ENCODE data around the gene ZBTB21.

ZBTB21 gene

DNA sequence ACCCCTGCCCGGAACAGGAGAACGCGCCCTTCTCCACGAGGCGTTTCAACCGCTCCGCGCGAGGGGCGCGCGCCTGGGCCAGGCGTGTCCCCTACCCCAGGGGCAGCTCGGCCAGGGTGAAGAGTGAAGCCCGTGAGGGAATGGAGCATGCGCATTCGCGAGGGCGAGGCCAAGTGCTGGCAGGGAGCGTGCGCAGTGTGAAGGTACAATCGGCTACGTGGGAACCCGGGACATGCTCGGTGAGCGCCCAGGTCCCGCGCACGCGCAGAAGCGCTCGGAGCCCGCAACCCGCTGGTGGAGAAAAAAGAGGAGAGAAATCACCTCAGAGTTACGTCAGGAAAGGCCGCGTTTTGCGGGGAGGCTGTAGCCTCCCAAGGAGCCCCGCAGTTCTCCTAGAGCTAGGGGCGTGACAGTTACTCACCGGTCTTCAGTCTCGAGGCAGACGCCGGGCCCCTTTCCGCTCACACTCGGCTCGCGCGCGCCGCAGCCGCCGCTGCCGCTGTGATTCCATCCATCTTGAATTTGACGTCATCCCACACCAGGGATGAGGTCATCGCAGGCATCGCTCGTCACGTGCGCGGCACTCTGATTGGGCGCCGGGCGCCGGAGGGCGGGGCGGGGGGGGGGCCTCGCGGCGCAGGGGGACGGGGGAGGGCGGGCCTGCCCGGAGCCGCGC lies at the start of gene ZBTB21:
Gene ZBTB21 (minus strand): TSS at position 530 of the 676 bp plus-strand sequence. CDS start 16,265 bp downstream, outside the sequence.
- H3K36me3 ChIP-seq (ENCODE audit: insufficient read depth, low read depth, low read length), result no peaks in the 10 kb centered on the region; the same call in 1 of the 2 replicates
- peak within 1 kb of the TSS; percentile 83 for H3K4me3 ChIP-seq (ENCODE audit: low read length)
- H3K4me1 ChIP-seq (ENCODE audit: insufficient read depth, low read length), result peaks cover 4% of the 10 kb centered on the region; the same call in 1 of the 2 replicates
- no peaks in the 10 kb centered on the region for H3K9me3 ChIP-seq (ENCODE audit: insufficient read depth, low read depth, low read length)
- peaks cover 32% of the 10 kb centered on the region for H3K27me3 ChIP-seq (ENCODE audit: insufficient read depth, low read length)
- peak within 1 kb of the TSS; percentile 74; the same call in 1 of the 2 replicates for H3K9ac ChIP-seq (ENCODE audit: low read depth, low read length)
- H3K27ac ChIP-seq (ENCODE audit: low read length), result no peak within 1 kb of the TSS

DNA sequence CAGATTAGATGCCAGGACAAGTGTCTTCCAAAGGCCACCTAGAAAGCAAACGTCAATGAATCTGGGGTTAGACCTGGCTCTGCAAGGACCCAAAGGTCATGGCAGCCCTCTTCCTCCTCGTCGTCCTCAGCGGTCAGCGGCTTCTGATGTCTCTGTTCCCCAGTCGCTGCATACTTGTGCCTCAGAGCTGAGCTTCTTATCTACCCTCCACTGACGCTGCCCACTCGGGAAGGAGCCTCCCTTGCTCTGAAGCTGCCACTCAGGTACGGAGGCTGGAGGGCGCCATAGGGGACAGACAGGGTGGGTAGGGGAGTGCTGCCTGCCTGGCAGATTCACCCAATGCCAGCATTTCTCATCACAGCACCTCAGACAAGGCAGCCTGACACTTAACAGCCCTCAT lies 49.6 kb upstream of the ZBTB21 start:
- H3K27ac ChIP-seq (ENCODE audit: low read length), result no peak overlapping the region

DNA sequence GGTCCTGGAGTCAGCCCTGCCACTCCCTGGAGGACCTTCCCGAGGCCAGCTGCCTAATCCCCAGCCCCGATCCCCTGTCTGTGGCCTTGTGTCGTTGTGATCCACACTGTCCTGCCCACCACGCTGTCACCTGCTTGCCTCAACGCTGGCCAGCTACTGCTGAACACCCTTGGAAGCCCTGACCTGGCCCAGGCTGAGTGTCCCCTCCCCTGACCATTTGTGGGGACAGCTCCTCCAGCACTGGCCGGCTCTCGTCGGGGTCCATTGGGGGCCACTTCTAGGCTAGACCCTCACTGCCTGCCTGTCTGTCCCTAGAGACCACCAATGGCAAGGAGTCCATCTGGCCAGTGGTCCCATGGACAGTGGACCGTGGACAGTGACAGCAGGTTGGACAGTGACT lies 49.0 kb upstream of the ZBTB21 start:
- H3K4me3 ChIP-seq (ENCODE audit: low read length), result no peak overlapping the region
- no peak overlapping the region for H3K9ac ChIP-seq (ENCODE audit: low read depth, low read length)
- peaks cover 15% of the 10 kb centered on the region for H3K4me1 ChIP-seq (ENCODE audit: insufficient read depth, low read length)
- no peaks in the 10 kb centered on the region for H3K36me3 ChIP-seq (ENCODE audit: insufficient read depth, low read depth, low read length)
- H3K27me3 ChIP-seq (ENCODE audit: insufficient read depth, low read length), result no peaks in the 10 kb centered on the region; the same call in 1 of the 2 replicates
- H3K27ac ChIP-seq (ENCODE audit: low read length), result no peak overlapping the region
- no peaks in the 10 kb centered on the region for H3K9me3 ChIP-seq (ENCODE audit: insufficient read depth, low read depth, low read length)

More for the DNA sequence above, 49.6 kb upstream of the ZBTB21 start:
- H3K27me3 ChIP-seq (ENCODE audit: insufficient read depth, low read length), result no peaks in the 10 kb centered on the region; the same call in 1 of the 2 replicates
- no peak overlapping the region for H3K9ac ChIP-seq (ENCODE audit: low read depth, low read length)
- H3K36me3 ChIP-seq (ENCODE audit: insufficient read depth, low read depth, low read length), result no peaks in the 10 kb centered on the region
- no peak overlapping the region for H3K4me3 ChIP-seq (ENCODE audit: low read length)
- peaks cover 15% of the 10 kb centered on the region for H3K4me1 ChIP-seq (ENCODE audit: insufficient read depth, low read length)
- no peaks in the 10 kb centered on the region for H3K9me3 ChIP-seq (ENCODE audit: insufficient read depth, low read depth, low read length)

DNA sequence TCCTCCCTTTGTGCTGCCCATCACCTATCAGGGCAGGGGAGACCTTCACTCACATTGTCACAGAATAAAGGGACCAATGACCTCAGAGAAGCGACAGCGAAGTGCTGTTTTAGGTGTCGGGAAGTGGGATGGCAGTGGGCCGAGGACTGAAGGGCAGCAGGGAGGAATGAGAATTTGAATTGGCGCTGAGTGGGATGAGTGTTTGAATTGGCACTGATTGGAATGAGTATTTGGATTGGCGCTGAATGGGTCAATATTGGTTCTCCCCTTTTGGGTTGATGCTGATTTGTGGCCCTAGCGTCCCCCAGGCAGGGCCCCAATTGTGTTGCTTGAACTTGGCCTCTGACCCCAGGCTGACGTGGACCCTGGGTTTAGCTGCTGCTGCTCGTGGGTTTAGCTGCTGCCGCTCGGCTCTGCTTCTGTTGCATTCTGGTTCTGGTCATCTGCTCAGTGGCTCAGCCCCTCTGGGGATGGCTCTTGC lies 48.5 kb upstream of the ZBTB21 start:
- H3K9me3 ChIP-seq (ENCODE audit: insufficient read depth, low read depth, low read length), result no peaks in the 10 kb centered on the region
- H3K27me3 ChIP-seq (ENCODE audit: insufficient read depth, low read length), result no peaks in the 10 kb centered on the region; the same call in 1 of the 2 replicates
- no peak overlapping the region for H3K4me3 ChIP-seq (ENCODE audit: low read length)
- H3K27ac ChIP-seq (ENCODE audit: low read length), result no peak overlapping the region
- H3K4me1 ChIP-seq (ENCODE audit: insufficient read depth, low read length), result peaks cover 15% of the 10 kb centered on the region
- H3K36me3 ChIP-seq (ENCODE audit: insufficient read depth, low read depth, low read length), result no peaks in the 10 kb centered on the region
- H3K9ac ChIP-seq (ENCODE audit: low read depth, low read length), result no peak overlapping the region

DNA sequence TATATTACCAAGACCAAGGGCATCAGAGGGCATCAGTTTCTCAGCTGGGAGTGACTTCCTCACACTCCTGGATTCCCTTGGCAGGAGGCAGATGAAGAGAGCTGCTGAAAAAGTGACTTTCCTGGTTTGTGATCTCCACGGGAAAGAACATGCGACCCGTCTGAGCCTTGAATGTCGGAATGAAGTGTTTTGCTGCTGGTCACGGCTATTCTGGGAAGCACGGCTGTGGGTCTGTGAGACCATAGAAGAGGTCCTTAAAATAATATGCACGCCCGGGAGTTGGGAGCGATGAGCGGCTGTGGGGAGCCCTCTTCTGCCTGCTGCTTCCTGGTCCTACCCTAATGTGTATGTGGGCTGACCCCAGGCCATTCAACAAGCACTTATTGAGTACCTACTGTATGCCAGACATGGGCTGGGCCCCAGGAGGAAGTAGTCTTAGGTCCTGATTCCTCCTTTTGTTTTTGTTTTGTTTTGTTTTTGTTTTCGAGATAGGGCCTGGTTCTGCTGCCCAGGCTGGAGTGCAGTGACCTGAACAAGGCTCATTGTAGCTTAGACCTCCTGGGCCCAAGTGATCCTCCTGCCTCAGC lies 47.8 kb upstream of the ZBTB21 start:
- Histone ChIP-seq H3K4me3 (ENCODE audit: low read length) (no peak overlapping the region), H3K27ac (ENCODE audit: low read length) (no peak overlapping the region), H3K4me1 (ENCODE audit: insufficient read depth, low read length) (peaks cover 11% of the 10 kb centered on the region), H3K9ac (ENCODE audit: low read depth, low read length) (no peak overlapping the region), H3K27me3 (ENCODE audit: insufficient read depth, low read length) (no peaks in the 10 kb centered on the region; the same call in 1 of the 2 replicates), H3K36me3 (ENCODE audit: insufficient read depth, low read depth, low read length) (no peaks in the 10 kb centered on the region), H3K9me3 (ENCODE audit: insufficient read depth, low read depth, low read length) (peaks cover 5% of the 10 kb centered on the region)

DNA sequence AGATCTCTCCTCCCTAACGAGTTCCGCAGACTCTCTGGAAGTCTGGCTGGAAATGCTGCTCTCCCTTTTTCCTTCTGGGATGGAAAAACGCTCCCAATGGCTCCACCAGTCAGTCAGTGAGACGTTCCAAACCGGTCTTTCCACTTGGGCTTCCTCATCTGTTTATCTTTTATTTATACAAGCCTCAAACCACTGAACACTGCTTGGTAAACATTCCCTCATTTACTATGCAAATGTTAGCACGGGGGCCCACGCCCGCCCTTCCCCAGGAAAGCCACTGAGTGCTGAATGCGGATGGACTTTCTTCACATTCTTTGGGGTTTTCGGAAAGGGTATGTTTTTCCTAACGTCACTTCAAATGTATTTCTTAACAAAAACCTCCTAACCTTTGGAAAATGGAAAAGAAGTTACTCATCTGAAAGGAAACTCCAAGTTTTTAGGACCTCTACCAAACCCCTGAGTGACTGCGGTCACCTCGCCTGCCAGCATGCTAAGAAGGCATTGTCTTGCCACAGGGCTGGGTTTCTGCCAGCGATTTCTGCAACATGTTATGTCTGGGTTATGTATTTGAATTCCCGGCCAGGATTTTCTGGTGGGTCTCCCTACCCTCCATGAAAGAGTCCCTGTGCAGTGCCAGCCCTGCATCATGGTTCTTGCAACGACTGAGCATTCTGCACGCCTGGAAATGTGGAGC lies 47.0 kb upstream of the ZBTB21 start:
- peaks cover 11% of the 10 kb centered on the region for H3K4me1 ChIP-seq (ENCODE audit: insufficient read depth, low read length)
- H3K9me3 ChIP-seq (ENCODE audit: insufficient read depth, low read depth, low read length), result peaks cover 6% of the 10 kb centered on the region
- H3K4me3 ChIP-seq (ENCODE audit: low read length), result no peak overlapping the region
- no peak overlapping the region for H3K9ac ChIP-seq (ENCODE audit: low read depth, low read length)
- no peak overlapping the region for H3K27ac ChIP-seq (ENCODE audit: low read length)
- no peaks in the 10 kb centered on the region for H3K36me3 ChIP-seq (ENCODE audit: insufficient read depth, low read depth, low read length)
- no peaks in the 10 kb centered on the region for H3K27me3 ChIP-seq (ENCODE audit: insufficient read depth, low read length)

DNA sequence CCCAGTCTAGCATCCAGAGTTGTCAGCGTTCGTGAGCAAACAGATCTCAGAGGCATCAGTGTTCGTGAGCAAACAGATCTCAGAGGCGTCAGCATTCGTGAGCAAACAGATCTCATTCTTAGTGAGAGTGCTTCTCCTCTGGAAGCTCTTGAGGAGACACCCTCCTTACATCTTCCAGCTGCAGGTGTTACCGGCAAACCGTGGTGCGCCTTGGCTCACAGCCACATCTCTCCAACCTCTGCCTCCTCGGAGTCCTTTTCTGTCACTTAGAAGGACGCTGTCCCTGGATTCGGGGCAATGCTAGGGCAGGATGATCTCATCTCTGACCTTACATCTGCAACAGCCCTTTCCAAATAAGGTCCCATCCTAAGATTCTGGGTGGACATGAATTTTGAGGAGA lies 46.3 kb upstream of the ZBTB21 start:
- H3K4me3 ChIP-seq (ENCODE audit: low read length), result no peak overlapping the region
- H3K36me3 ChIP-seq (ENCODE audit: insufficient read depth, low read depth, low read length), result no peaks in the 10 kb centered on the region
- no peak overlapping the region for H3K27ac ChIP-seq (ENCODE audit: low read length)
- peaks cover 11% of the 10 kb centered on the region for H3K4me1 ChIP-seq (ENCODE audit: insufficient read depth, low read length)
- peaks cover 6% of the 10 kb centered on the region for H3K9me3 ChIP-seq (ENCODE audit: insufficient read depth, low read depth, low read length)
- no peaks in the 10 kb centered on the region for H3K27me3 ChIP-seq (ENCODE audit: insufficient read depth, low read length)
- H3K9ac ChIP-seq (ENCODE audit: low read depth, low read length), result no peak overlapping the region

DNA sequence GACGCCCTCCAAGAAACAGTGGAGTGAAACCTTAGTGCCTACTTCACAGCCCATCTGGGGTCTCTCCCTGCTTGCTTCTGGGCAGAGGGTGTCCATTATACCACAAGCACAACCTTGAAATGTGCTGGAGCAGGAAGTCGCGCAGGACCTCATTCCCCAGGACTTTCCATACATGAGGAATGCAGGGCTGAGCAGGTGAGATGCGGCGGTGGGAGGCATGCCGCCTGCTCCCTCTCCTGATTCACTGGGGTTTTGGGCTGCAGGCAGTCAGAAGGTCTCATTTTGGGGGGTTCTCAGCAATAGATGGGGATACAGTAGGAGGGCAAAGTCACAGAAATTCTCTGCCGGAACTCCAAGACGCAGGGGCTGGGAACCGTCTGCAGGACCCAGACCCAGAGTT lies 45.3 kb upstream of the ZBTB21 start:
- H3K27ac ChIP-seq (ENCODE audit: low read length), result no peak overlapping the region
- no peaks in the 10 kb centered on the region for H3K27me3 ChIP-seq (ENCODE audit: insufficient read depth, low read length)
- no peak overlapping the region for H3K4me3 ChIP-seq (ENCODE audit: low read length)
- H3K9ac ChIP-seq (ENCODE audit: low read depth, low read length), result no peak overlapping the region
- peaks cover 6% of the 10 kb centered on the region for H3K9me3 ChIP-seq (ENCODE audit: insufficient read depth, low read depth, low read length)
- peaks cover 11% of the 10 kb centered on the region for H3K4me1 ChIP-seq (ENCODE audit: insufficient read depth, low read length)
- no peaks in the 10 kb centered on the region for H3K36me3 ChIP-seq (ENCODE audit: insufficient read depth, low read depth, low read length)

DNA sequence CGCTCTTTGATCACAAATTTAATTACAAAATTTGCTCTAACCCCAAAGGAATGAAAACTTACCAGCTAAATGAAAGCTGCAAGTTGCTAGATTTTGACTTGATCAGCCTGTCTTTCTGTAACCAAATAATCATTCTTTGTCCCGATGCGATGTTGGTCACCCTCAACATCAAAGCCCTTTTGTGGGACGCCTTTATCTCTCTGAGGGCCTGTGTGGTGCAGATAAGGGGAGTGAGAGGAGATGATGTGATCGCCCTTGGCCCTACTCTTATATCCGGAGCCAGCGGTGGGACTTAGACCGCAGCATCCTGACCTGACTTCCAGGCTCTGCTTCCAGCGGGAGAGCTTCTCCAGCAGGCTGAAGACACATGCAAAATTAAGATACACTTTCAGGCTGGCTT lies 41.6 kb upstream of the ZBTB21 start:
- Histone ChIP-seq H3K4me1 (ENCODE audit: insufficient read depth, low read length) (peaks cover 4% of the 10 kb centered on the region), H3K9me3 (ENCODE audit: insufficient read depth, low read depth, low read length) (peaks cover 6% of the 10 kb centered on the region), H3K27ac (ENCODE audit: low read length) (no peak overlapping the region), H3K27me3 (ENCODE audit: insufficient read depth, low read length) (no peaks in the 10 kb centered on the region), H3K36me3 (ENCODE audit: insufficient read depth, low read depth, low read length) (no peaks in the 10 kb centered on the region), H3K4me3 (ENCODE audit: low read length) (no peak overlapping the region), H3K9ac (ENCODE audit: low read depth, low read length) (no peak overlapping the region)

DNA sequence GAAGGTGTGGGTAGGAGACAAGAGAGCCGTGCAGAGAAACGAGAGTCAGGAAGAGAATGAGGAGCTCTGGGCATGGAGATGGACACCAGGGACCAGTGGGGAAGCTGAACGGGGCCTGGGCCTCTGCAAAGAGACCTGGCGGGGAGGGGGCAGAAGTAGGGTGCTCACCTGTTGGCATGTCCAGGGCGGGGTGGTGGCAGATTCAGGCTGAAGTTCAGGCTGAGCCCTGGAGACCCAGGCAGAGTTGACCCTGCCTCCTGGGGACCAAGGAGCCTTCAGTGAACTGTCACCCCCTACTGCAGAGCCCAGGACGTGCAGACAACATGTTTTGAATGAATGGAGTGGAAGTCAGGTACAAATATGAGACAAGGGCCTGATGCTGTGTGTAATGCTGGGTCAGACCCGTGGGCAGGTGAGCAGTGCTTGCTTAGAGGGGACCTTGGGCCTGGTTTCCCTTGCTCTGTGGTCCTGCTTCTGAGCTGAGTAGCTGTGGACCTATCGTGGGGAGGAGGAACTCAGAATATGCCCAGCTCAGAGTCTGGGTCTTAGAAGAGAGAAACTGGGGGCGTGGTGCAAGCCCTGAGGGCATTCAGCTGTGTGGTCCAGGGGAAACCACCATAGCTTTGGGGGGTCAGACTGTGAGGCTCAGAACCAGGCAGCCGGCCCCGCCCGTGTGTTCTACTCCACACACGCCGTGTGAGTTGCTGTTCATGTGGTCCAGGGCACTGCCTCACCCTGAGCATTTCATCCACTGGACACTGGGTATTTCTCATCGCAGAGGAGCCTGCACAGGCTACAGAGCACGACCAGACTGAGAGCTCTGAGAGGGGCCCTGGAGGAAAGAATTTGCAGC lies 39.6 kb upstream of the ZBTB21 start:
- no peak overlapping the region for H3K27ac ChIP-seq (ENCODE audit: low read length)
- no peak overlapping the region for H3K9ac ChIP-seq (ENCODE audit: low read depth, low read length)
- no peak overlapping the region for H3K4me3 ChIP-seq (ENCODE audit: low read length)
- H3K4me1 ChIP-seq (ENCODE audit: insufficient read depth, low read length), result no peaks in the 10 kb centered on the region
- H3K36me3 ChIP-seq (ENCODE audit: insufficient read depth, low read depth, low read length), result no peaks in the 10 kb centered on the region
- H3K9me3 ChIP-seq (ENCODE audit: insufficient read depth, low read depth, low read length), result peaks cover 6% of the 10 kb centered on the region
- H3K27me3 ChIP-seq (ENCODE audit: insufficient read depth, low read length), result no peaks in the 10 kb centered on the region

DNA sequence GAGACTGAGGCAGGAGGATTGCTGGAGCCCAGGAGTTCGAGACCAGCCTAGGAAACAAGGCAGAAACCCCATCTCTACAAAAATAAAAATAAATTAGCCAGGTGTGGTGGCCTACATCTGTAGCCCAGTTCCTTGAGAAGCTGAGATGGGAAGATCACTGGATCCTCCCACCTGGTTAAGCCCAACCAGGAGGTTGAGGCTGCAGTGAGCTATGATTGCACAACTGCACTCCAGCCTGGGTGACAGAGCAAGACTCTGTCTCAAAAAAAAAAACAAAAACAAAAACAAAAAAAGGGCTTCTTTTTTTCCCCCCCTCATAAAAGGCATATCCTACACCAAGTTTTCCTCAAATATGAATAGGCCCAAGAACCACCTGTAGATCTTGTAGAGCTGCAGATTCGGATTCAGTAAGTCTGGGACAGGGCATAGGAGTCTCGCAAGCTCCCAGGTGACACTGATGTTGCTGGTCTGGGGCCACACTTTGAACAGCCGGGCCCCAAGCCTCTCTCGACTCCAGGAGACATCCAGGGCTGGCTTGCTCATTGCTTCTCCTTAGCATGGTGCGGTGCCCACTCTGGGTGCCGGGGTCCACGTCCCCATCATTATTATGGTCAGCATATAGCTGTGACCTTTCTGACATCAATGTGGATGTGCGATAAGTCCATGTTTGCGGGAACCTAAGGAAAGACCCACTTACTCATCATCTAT lies 38.9 kb upstream of the ZBTB21 start:
- no peak overlapping the region for H3K4me3 ChIP-seq (ENCODE audit: low read length)
- H3K9me3 ChIP-seq (ENCODE audit: insufficient read depth, low read depth, low read length), result peaks cover 6% of the 10 kb centered on the region
- no peaks in the 10 kb centered on the region for H3K27me3 ChIP-seq (ENCODE audit: insufficient read depth, low read length)
- no peaks in the 10 kb centered on the region for H3K4me1 ChIP-seq (ENCODE audit: insufficient read depth, low read length)
- no peak overlapping the region for H3K27ac ChIP-seq (ENCODE audit: low read length)
- no peaks in the 10 kb centered on the region for H3K36me3 ChIP-seq (ENCODE audit: insufficient read depth, low read depth, low read length)
- no peak overlapping the region for H3K9ac ChIP-seq (ENCODE audit: low read depth, low read length)

Data from iPS-20b (cell line).